ENCODE results near the gene MTG2.

DNA sequence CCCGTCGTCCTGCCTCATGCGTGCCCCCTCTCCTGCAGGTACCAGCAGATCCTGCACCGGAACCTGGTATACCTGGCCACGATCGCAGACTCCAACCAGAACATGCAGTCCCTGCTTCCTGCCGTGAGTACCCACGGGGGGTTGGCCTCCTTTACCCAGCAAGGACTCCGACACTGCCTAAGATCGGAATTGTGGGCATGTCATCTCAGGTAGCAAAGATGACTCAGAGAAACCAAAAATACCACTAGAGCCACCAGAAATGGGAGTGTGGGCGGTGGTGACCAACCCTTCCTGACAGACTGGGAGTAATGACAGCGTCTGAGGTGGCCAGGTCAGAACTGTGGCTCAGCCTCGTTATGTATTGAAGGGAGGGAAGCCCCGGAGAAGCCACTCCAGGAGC lies 23.0 kb upstream of the MTG2 start:
- TF ChIP-seq, protein P1, sequence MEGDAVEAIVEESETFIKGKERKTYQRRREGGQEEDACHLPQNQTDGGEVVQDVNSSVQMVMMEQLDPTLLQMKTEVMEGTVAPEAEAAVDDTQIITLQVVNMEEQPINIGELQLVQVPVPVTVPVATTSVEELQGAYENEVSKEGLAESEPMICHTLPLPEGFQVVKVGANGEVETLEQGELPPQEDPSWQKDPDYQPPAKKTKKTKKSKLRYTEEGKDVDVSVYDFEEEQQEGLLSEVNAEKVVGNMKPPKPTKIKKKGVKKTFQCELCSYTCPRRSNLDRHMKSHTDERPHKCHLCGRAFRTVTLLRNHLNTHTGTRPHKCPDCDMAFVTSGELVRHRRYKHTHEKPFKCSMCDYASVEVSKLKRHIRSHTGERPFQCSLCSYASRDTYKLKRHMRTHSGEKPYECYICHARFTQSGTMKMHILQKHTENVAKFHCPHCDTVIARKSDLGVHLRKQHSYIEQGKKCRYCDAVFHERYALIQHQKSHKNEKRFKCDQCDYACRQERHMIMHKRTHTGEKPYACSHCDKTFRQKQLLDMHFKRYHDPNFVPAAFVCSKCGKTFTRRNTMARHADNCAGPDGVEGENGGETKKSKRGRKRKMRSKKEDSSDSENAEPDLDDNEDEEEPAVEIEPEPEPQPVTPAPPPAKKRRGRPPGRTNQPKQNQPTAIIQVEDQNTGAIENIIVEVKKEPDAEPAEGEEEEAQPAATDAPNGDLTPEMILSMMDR (IDR thresholded peaks at IDR 0.05 in 2 of 3, conservative IDR thresholded peaks at IDR 0.05 in 1 of 3; ENCODE audit: control insufficient read depth in 2 of 3, extremely low read depth in 1 of 3, insufficient read depth in 1 of 3, low read depth in 3 of 3, low read length in 3 of 3), result no peak
- no peak for TF ChIP-seq SUZ12 (IDR thresholded peaks at IDR 0.05; ENCODE audit: unreplicated experiment)
- no peak for TF ChIP-seq ZNF622 (IDR thresholded peaks at IDR 0.05)
- TF ChIP-seq DPF2 (IDR thresholded peaks at IDR 0.05), result no peak

All from GM12878 (cell line).